ENCODE data around the gene MEF2A.

Gene MEF2A

GRCh38 chr15:99545605-99546004 lies 20.2 kb upstream of the MEF2A start:
- TF ChIP-seq POLR2A (IDR thresholded peaks at IDR 0.05; ENCODE audit: low read depth, low read length) (no peak), SPI1 (IDR thresholded peaks at IDR 0.05; ENCODE audit: low read depth, low read length) (no peak), POLR2AphosphoS5 (IDR thresholded peaks at IDR 0.05; ENCODE audit: low read depth, low read length) (no peak), TAF1 (IDR thresholded peaks at IDR 0.05; ENCODE audit: low read depth, low read length) (no peak), PAX5 (IDR thresholded peaks at IDR 0.05; ENCODE audit: insufficient read depth, low read length, severe bottlenecking) (no peak), POU2F2 (IDR thresholded peaks at IDR 0.05; ENCODE audit: low read depth, low read length) (no peak)
- FAIRE-seq: no peak

DNA sequence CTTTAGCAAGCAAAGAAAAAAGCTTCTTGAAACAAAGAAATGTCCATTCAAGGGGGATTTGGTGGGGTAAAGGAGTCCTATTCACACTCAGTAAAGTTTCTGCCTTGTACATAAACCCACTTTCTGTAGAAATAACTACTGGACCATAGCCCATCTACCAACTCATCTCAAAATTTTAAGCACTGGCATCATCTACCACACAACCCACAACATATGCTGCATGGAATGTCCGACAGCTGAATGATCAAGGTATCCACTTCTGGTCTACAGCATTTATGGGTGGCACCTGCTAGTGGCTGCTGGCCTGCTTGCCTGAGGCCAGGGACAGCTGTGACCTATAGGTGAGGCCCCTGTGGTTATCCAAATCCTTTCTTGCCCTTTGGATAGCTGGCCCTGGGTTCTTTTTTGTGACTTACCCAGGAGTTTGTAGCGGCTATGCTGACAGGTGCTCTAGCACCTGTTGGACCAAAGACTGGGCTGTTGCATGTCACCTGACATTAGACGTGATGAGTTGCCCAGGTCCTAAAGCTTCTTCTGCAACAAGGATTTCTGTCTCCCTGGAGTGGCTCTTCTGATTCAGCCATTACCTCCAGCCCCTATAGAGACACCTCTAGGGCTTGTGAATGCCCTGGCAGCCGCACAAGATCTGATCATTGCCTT lies 19.2 kb upstream of the MEF2A start:
- FAIRE-seq (no peak), DNase-seq (ENCODE audit: insufficient read length, low spot score) (no peak)

More at GRCh38 chr15:99545605-99546004, 20.2 kb upstream of the MEF2A start:
- DNase-seq (ENCODE audit: insufficient read length, low spot score): no peak

DNA sequence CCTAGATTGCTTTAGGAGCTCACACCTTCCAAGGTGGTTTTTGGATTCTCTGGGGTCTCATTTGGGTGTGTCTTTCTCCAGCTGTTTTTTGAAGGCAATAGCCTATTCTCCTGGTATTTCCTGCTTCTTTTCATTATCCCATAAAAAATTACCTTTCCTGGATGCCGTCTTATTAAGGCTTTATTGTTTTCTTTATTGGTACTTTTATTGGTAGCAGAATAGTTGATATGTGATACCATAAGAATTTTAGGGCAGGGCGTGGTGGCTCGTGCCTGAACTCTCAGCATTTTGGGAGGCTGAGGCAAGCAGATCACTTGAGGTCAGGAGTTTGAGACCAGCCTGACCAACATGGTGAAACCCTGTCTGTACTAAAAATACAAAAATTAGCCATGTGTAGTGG lies 18.3 kb upstream of the MEF2A start:
- TF ChIP-seq SPI1 (IDR thresholded peaks at IDR 0.05; ENCODE audit: low read depth, low read length) (no peak), POU2F2 (IDR thresholded peaks at IDR 0.05; ENCODE audit: low read depth, low read length) (no peak), POLR2A (IDR thresholded peaks at IDR 0.05; ENCODE audit: low read depth, low read length) (no peak)
- FAIRE-seq: no peak
- DNase-seq (ENCODE audit: insufficient read length, low spot score): no peak

More for the DNA sequence above, 19.2 kb upstream of the MEF2A start:
- no peak for TF ChIP-seq POU2F2 (IDR thresholded peaks at IDR 0.05; ENCODE audit: low read depth, low read length)
- TF ChIP-seq PAX5 (IDR thresholded peaks at IDR 0.05; ENCODE audit: insufficient read depth, low read length, severe bottlenecking): no peak
- TF ChIP-seq POLR2A (IDR thresholded peaks at IDR 0.05; ENCODE audit: low read depth, low read length): no peak
- no peak for TF ChIP-seq POLR2AphosphoS5 (IDR thresholded peaks at IDR 0.05; ENCODE audit: low read depth, low read length)
- no peak for TF ChIP-seq SPI1 (IDR thresholded peaks at IDR 0.05; ENCODE audit: low read depth, low read length)
- no peak for TF ChIP-seq TAF1 (IDR thresholded peaks at IDR 0.05; ENCODE audit: low read depth, low read length)

- FAIRE-seq (no peak), DNase-seq (ENCODE audit: insufficient read length, low spot score) (no peak)
Observed at GRCh38 chr15:99550077-99550476, 15.7 kb upstream of the MEF2A start.

DNA sequence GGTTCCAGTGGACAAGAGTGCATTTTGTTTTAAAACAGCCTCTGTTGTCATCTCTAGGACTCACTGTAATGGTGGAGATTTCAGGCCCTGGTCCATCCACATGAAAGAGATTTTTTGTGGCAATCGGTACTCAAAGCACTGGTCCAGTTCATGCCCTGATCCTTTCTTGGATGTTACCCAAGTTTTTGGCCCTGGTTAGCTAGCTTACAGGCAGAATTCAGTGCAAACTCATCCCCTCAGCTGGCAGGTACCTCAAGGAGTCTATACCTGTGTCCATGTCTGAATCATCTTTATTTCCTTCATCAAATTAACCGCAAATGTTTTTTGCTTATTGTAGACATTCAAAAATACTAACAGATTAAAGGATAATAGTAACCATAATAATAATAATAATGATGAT lies 13.7 kb upstream of the MEF2A start:
- TF ChIP-seq PAX5 (IDR thresholded peaks at IDR 0.05; ENCODE audit: insufficient read depth, low read length, severe bottlenecking) (no peak), POU2F2 (IDR thresholded peaks at IDR 0.05; ENCODE audit: low read depth, low read length) (no peak), POLR2A (IDR thresholded peaks at IDR 0.05; ENCODE audit: low read depth, low read length) (no peak), SPI1 (IDR thresholded peaks at IDR 0.05; ENCODE audit: low read depth, low read length) (no peak), POLR2AphosphoS5 (IDR thresholded peaks at IDR 0.05; ENCODE audit: low read depth, low read length) (no peak), TAF1 (IDR thresholded peaks at IDR 0.05; ENCODE audit: low read depth, low read length) (no peak)
- no peak for FAIRE-seq
- DNase-seq (ENCODE audit: insufficient read length, low spot score): no peak

More at GRCh38 chr15:99550077-99550476, 15.7 kb upstream of the MEF2A start:
- TF ChIP-seq TAF1 (IDR thresholded peaks at IDR 0.05; ENCODE audit: low read depth, low read length) (no peak), SPI1 (IDR thresholded peaks at IDR 0.05; ENCODE audit: low read depth, low read length) (no peak), POLR2AphosphoS5 (IDR thresholded peaks at IDR 0.05; ENCODE audit: low read depth, low read length) (no peak), PAX5 (IDR thresholded peaks at IDR 0.05; ENCODE audit: insufficient read depth, low read length, severe bottlenecking) (no peak), POU2F2 (IDR thresholded peaks at IDR 0.05; ENCODE audit: low read depth, low read length) (no peak), POLR2A (IDR thresholded peaks at IDR 0.05; ENCODE audit: low read depth, low read length) (no peak)

GRCh38 chr15:99554880-99555488 lies 10.8 kb upstream of the MEF2A start:
- no peak for DNase-seq (ENCODE audit: insufficient read length, low spot score)
- FAIRE-seq: no peak
- no peak for TF ChIP-seq TAF1 (IDR thresholded peaks at IDR 0.05; ENCODE audit: low read depth, low read length)
- TF ChIP-seq POLR2A (IDR thresholded peaks at IDR 0.05; ENCODE audit: low read depth, low read length): no peak
- no peak for TF ChIP-seq SPI1 (IDR thresholded peaks at IDR 0.05; ENCODE audit: low read depth, low read length)
- TF ChIP-seq PAX5 (IDR thresholded peaks at IDR 0.05; ENCODE audit: insufficient read depth, low read length, severe bottlenecking): no peak
- TF ChIP-seq POU2F2 (IDR thresholded peaks at IDR 0.05; ENCODE audit: low read depth, low read length): no peak
- no peak for TF ChIP-seq POLR2AphosphoS5 (IDR thresholded peaks at IDR 0.05; ENCODE audit: low read depth, low read length)

DNA sequence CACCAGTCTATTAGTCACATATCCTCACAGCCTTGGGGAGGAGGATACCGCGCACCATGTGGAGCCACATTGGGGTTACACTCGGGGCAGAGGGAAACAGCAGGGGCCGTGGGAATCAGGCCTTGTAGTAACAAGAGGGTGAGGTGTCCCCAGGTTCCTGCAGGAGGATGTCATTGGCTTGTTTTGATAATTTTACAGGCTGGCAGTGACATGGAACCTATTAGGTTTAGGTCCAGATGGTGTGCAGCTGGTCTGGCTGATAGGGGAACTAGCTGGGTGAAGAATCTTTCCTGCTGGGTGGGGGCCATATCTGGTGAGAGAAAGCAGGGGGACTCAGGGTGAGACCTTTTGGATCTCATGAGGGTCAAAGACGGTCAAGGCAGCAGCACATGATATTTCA lies 9.8 kb upstream of the MEF2A start:
- DNase-seq (ENCODE audit: insufficient read length, low spot score) (no peak), FAIRE-seq (no peak)
- no peak for TF ChIP-seq TAF1 (IDR thresholded peaks at IDR 0.05; ENCODE audit: low read depth, low read length)
- TF ChIP-seq PAX5 (IDR thresholded peaks at IDR 0.05; ENCODE audit: insufficient read depth, low read length, severe bottlenecking): no peak
- no peak for TF ChIP-seq POU2F2 (IDR thresholded peaks at IDR 0.05; ENCODE audit: low read depth, low read length)
- no peak for TF ChIP-seq POLR2AphosphoS5 (IDR thresholded peaks at IDR 0.05; ENCODE audit: low read depth, low read length)
- TF ChIP-seq SPI1 (IDR thresholded peaks at IDR 0.05; ENCODE audit: low read depth, low read length): no peak
- TF ChIP-seq POLR2A (IDR thresholded peaks at IDR 0.05; ENCODE audit: low read depth, low read length): no peak

DNA sequence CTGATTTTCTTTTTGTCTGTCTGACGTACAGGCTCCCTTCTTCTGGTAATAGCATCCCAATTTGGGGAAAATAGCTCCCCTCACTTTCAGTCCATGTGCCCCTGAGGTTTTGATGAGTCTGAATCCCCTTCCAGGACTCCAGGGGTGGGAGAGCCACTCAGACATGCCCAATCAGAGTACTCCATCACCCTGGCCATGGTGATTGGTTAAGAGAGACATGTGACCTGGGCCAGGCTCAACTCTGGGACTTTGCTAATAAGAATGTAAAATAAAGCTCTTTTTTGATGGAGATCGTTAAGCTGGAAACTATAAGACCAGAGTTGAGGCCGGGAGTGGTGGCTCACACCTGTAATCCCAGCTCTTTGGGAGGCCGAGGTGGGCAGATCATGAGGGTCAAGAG lies 9.2 kb upstream of the MEF2A start:
- TF ChIP-seq PAX5 (IDR thresholded peaks at IDR 0.05; ENCODE audit: insufficient read depth, low read length, severe bottlenecking): no peak
- no peak for TF ChIP-seq POLR2AphosphoS5 (IDR thresholded peaks at IDR 0.05; ENCODE audit: low read depth, low read length)
- no peak for TF ChIP-seq POU2F2 (IDR thresholded peaks at IDR 0.05; ENCODE audit: low read depth, low read length)
- TF ChIP-seq POLR2A (IDR thresholded peaks at IDR 0.05; ENCODE audit: low read depth, low read length): no peak
- no peak for TF ChIP-seq TAF1 (IDR thresholded peaks at IDR 0.05; ENCODE audit: low read depth, low read length)
- TF ChIP-seq SPI1 (IDR thresholded peaks at IDR 0.05; ENCODE audit: low read depth, low read length): no peak
- no peak for FAIRE-seq

GRCh38 chr15:99558084-99558483 lies 7.7 kb upstream of the MEF2A start:
- TF ChIP-seq POLR2A (IDR thresholded peaks at IDR 0.05; ENCODE audit: low read depth, low read length): no peak
- no peak for TF ChIP-seq SPI1 (IDR thresholded peaks at IDR 0.05; ENCODE audit: low read depth, low read length)
- no peak for TF ChIP-seq POLR2AphosphoS5 (IDR thresholded peaks at IDR 0.05; ENCODE audit: low read depth, low read length)
- TF ChIP-seq PAX5 (IDR thresholded peaks at IDR 0.05; ENCODE audit: insufficient read depth, low read length, severe bottlenecking): no peak
- FAIRE-seq (no peak), DNase-seq (ENCODE audit: insufficient read length, low spot score) (no peak)

More for the DNA sequence above, 9.2 kb upstream of the MEF2A start:
- no peak for DNase-seq (ENCODE audit: insufficient read length, low spot score)
